Right atrium auricular region (tissue), 2 donors: ENCODE data around the gene FOXF1. TPM values are rescaled to one million over a fixed set of nuclear protein-coding genes. Genes with fewer than 3 reads are reported as not detected.

Experiments
- DNase-seq: peaks from one replicate; pipeline ENCODE4 v3.0.0-alpha.2; 2019; ENCODE audit warnings: low spot score
- H3K27ac ChIP-seq, 2 donors: fragments of 200-600 bp; sonication (generic); 1 replicate in 1 of 2; 2 replicates in 1 of 2; pipeline ENCODE4 v1.5.1; 2016 to 2019
- H3K27me3 ChIP-seq, 2 donors: fragments of 200-600 bp; sonication (generic); one replicate each; pipeline versions ENCODE4 v1.5.1 to v1.6.0; 2017 to 2019
- H3K36me3 ChIP-seq: fragments of 200-600 bp; sonication (generic); one replicate; pipeline ENCODE4 v1.5.1; 2016
- H3K4me1 ChIP-seq, 2 donors: fragments of 200-600 bp; sonication (generic); one replicate each; pipeline versions ENCODE4 v1.5.1 to v1.6.0; 2017 to 2019
- H3K4me3 ChIP-seq, 2 donors: fragments of 200-600 bp; sonication (generic); 1 replicate in 1 of 2; 2 replicates in 1 of 2; pipeline ENCODE4 v1.5.1; 2017 to 2019; ENCODE audit warnings: mild to moderate bottlenecking in 1 of 2, moderate library complexity in 1 of 2
- H3K9me3 ChIP-seq, 2 donors: fragments of 200-600 bp; sonication (generic); one replicate each; pipeline ENCODE4 v1.5.1; 2019
- total RNA-seq, 2 donors: library from RNA; depleted of rRNA; stranded (reverse); fragments of >200 nt; gene quantifications; one replicate each; pipeline ENCODE4 v1.1.0, GENCODE V29; 2016
- TF ChIP-seq, protein P1 (sequence below), 2 donors: fragments of 200-600 bp; sonication (generic); IDR thresholded peaks; one replicate each; pipeline ENCODE4 v1.5.1; 2019; ENCODE audit warnings: antibody characterized with exemption in 2 of 2

The FOXF1 gene
- total RNA-seq, 2 donors from 2014 or later, result 0.44 TPM; not detected in 1

DNA sequence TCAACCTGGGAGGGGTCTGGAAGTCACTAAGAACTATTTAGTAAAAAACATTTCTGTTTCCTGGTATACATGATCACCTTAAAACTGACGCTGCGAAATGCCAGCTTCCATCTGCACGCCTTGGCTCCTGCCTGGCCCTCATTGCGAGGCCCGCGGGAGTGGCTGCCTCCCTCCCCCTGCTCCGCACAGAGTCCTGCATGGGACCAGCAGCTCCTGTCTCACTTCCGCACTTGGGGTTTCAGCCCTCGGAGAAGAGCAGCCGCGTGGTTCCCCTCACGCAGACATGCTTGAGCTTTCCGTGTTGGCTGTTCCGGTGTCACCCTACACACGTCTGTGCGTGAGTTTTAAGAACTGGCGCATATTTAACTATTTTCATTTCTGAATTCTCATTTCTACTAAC, 26.3 kb downstream of the FOXF1 start:
- Histone ChIP-seq H3K27ac (no peak overlapping the region), H3K4me3 (no peak overlapping the region), H3K36me3 (peaks cover 44% of the 10 kb centered on the region), H3K27me3 (no peaks in the 10 kb centered on the region), H3K4me1 (peaks cover 0 to under 1% of the 10 kb centered on the region in 2 donors), H3K9me3 (no peaks in the 10 kb centered on the region)
- TF ChIP-seq, protein P1, sequence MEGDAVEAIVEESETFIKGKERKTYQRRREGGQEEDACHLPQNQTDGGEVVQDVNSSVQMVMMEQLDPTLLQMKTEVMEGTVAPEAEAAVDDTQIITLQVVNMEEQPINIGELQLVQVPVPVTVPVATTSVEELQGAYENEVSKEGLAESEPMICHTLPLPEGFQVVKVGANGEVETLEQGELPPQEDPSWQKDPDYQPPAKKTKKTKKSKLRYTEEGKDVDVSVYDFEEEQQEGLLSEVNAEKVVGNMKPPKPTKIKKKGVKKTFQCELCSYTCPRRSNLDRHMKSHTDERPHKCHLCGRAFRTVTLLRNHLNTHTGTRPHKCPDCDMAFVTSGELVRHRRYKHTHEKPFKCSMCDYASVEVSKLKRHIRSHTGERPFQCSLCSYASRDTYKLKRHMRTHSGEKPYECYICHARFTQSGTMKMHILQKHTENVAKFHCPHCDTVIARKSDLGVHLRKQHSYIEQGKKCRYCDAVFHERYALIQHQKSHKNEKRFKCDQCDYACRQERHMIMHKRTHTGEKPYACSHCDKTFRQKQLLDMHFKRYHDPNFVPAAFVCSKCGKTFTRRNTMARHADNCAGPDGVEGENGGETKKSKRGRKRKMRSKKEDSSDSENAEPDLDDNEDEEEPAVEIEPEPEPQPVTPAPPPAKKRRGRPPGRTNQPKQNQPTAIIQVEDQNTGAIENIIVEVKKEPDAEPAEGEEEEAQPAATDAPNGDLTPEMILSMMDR (IDR thresholded peaks at IDR 0.05), result no peak
- no peak for DNase-seq

DNA sequence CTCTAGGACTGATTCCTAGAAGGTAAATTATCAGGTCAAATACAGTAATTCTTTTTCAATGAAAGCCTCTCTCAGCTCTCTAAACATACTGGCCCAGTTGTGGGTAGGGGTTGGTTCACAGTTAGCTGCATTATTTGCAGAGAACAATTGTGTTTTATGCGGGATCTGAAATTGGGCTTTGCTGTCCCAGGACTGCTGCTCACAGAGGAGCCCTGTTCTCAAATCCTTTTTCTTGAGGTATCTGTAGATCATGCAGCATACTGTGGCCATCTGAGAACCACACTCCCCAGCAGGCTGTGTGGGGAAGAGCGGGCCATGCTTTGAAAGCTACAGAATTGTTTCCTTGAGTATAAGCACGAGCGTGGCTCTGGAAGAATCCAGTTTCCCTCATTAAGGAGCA, 27.2 kb downstream of the FOXF1 start:
- H3K9me3 ChIP-seq, result no peaks in the 10 kb centered on the region
- H3K4me1 ChIP-seq, result no peaks in the 10 kb centered on the region
- DNase-seq, result no peak
- TF ChIP-seq, protein P1 (IDR thresholded peaks at IDR 0.05), result no peak
- H3K4me3 ChIP-seq, result no peak overlapping the region
- no peaks in the 10 kb centered on the region for H3K27me3 ChIP-seq
- H3K27ac ChIP-seq, result no peak overlapping the region
- H3K36me3 ChIP-seq, result peaks cover 52% of the 10 kb centered on the region

DNA sequence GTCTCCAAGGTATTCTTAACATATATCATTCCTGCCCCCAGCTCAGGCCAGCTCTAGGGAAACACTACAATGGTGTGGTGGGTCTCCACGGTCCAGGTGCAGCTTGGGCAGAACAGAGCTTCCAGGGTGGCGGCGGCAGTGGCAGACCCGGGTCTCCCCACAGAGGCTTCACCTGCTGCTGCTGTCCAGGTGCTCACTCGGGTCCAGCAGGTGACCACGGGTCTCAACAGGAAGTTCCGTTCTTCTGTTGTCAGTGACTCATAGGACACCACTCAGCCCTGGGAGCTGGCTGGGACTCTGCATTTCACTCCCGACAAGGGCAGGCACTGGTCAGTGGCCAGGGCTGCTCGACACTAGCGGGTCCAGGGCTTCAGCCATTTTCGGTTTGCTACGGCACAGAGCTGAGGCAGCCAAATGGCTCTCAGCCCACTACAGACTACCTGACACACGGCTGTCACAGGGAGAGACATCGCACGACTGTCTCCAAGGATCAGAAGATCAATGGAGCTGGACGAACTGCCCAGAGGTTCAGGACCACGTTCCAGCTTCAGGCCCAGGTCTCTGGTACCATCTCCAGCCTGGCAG, 28.0 kb downstream of the FOXF1 start:
- DNase-seq, result no peak
- Histone ChIP-seq H3K36me3 (peaks cover 52% of the 10 kb centered on the region), H3K27me3 (no peaks in the 10 kb centered on the region), H3K4me3 (no peak overlapping the region), H3K4me1 (no peaks in the 10 kb centered on the region), H3K9me3 (no peaks in the 10 kb centered on the region), H3K27ac (no peak overlapping the region)
- TF ChIP-seq, protein P1 (IDR thresholded peaks at IDR 0.05), result no peak

DNA sequence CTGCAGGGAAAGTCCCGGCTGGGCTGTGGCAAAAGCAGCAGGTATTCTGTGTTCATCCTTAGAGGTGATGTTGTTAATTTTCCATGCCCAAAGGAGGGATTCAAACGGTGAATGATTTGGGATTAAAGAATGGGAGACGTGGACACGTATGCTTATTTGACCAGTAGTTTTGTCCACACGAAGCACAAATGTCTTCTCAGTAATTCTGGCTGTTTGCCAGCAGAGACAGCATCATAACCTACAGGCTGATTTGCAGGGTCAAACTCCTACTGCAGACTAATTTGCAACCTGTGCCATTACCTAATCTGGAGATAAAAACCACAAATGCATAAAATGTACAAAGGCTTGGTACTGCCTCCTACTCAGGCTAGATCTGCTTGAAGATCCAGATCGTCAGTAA, 30.6 kb downstream of the FOXF1 start:
- TF ChIP-seq, protein P1 (IDR thresholded peaks at IDR 0.05), result no peak
- no peak for DNase-seq
- H3K27me3 ChIP-seq, result no peaks in the 10 kb centered on the region
- no peak overlapping the region for H3K4me3 ChIP-seq
- no peak overlapping the region for H3K27ac ChIP-seq
- H3K4me1 ChIP-seq, result no peaks in the 10 kb centered on the region
- H3K36me3 ChIP-seq, result peaks cover 60% of the 10 kb centered on the region
- H3K9me3 ChIP-seq, result no peaks in the 10 kb centered on the region

DNA sequence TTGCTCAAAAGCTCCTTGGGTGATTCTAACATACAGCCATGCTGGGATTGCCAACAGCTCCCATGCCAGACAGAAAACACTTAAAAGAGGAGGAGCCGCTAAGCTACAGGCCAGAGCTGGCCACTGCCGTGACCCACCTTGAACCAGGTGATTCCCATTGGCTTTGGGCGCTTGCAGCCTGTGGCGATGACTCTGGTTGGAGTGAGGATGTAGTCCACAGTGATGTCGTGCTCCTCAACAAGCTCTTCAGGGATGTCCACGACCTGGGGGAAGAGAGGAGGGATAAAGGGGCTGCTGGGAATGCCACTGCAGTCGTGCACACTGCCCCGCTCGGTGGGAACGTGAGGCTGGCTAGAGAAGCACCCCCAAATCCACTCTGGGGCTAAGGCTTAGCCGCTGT, 31.2 kb downstream of the FOXF1 start:
- Histone ChIP-seq H3K4me1 (no peaks in the 10 kb centered on the region), H3K9me3 (no peaks in the 10 kb centered on the region), H3K4me3 (no peak overlapping the region), H3K27ac (no peak overlapping the region), H3K36me3 (peaks cover 64% of the 10 kb centered on the region), H3K27me3 (no peaks in the 10 kb centered on the region)
- no peak for DNase-seq
- TF ChIP-seq, protein P1 (IDR thresholded peaks at IDR 0.05), result no peak
